ENCODE measurements around the gene COL4A5.
"Not testable (repeated sequence)": the region's sequence is repeated elsewhere in the genome, so short reads cannot be mapped to it uniquely, and the experiment has no call there.

COL4A5 gene

GRCh38 chrX:108453841-108454240, 14.2 kb downstream of the COL4A5 start:
- Histone ChIP-seq H3K27me3 (ENCODE audit: control insufficient read depth, insufficient read depth, low read length) (no peaks in the 10 kb centered on the region), H3K9me3 (ENCODE audit: control insufficient read depth, low read length) (no peaks in the 10 kb centered on the region), H3K36me3 (ENCODE audit: control insufficient read depth, insufficient read depth, low read length) (no peaks in the 10 kb centered on the region), H3K27ac (no peak overlapping the region), H3K4me2 (ENCODE audit: low read length) (no peak overlapping the region), H3K4me1 (no peaks in the 10 kb centered on the region), H2AFZ (no peak overlapping the region), H3K9ac (no peak overlapping the region), H3K79me2 (no peaks in the 10 kb centered on the region), H3K4me3 (ENCODE audit: low read depth, low read length) (no peak overlapping the region)
- TF ChIP-seq, protein P1, sequence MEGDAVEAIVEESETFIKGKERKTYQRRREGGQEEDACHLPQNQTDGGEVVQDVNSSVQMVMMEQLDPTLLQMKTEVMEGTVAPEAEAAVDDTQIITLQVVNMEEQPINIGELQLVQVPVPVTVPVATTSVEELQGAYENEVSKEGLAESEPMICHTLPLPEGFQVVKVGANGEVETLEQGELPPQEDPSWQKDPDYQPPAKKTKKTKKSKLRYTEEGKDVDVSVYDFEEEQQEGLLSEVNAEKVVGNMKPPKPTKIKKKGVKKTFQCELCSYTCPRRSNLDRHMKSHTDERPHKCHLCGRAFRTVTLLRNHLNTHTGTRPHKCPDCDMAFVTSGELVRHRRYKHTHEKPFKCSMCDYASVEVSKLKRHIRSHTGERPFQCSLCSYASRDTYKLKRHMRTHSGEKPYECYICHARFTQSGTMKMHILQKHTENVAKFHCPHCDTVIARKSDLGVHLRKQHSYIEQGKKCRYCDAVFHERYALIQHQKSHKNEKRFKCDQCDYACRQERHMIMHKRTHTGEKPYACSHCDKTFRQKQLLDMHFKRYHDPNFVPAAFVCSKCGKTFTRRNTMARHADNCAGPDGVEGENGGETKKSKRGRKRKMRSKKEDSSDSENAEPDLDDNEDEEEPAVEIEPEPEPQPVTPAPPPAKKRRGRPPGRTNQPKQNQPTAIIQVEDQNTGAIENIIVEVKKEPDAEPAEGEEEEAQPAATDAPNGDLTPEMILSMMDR (IDR thresholded peaks at IDR 0.05) = no peak

DNA sequence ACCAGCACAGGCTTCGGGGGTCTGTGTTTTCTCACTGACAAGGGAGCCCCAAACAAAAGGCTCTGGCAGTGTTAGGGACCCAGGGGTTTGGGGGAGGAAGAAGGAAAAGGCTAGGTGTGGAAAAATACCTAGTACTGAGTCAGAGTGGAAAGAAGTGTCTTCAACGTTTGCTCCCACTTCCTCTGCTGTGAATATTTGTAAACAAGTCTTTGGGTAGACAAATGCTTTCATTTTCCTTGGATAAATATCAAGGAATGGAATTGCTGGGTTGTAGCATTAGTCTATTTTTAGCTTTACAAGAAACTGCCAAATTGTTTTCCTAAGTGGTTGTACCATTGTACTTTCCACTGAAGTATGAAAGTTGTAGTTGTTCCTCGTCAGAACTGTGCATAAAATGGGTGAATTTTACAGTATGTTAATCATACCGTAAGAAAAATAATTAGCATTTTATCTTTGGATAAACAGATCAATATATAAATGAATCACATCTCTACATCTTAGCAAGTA, 17.4 kb downstream of the COL4A5 start:
- Histone ChIP-seq H3K79me2 (no peaks in the 10 kb centered on the region), H3K4me1 (no peaks in the 10 kb centered on the region), H3K4me3 (ENCODE audit: low read depth, low read length) (no peak overlapping the region), H2AFZ (no peak overlapping the region), H3K9ac (no peak overlapping the region), H3K27me3 (ENCODE audit: control insufficient read depth, insufficient read depth, low read length) (no peaks in the 10 kb centered on the region), H3K27ac (no peak overlapping the region), H3K36me3 (ENCODE audit: control insufficient read depth, insufficient read depth, low read length) (no peaks in the 10 kb centered on the region), H3K4me2 (ENCODE audit: low read length) (no peak overlapping the region), H3K9me3 (ENCODE audit: control insufficient read depth, low read length) (no peaks in the 10 kb centered on the region)
- TF ChIP-seq, protein P1 (IDR thresholded peaks at IDR 0.05) = no peak

DNA sequence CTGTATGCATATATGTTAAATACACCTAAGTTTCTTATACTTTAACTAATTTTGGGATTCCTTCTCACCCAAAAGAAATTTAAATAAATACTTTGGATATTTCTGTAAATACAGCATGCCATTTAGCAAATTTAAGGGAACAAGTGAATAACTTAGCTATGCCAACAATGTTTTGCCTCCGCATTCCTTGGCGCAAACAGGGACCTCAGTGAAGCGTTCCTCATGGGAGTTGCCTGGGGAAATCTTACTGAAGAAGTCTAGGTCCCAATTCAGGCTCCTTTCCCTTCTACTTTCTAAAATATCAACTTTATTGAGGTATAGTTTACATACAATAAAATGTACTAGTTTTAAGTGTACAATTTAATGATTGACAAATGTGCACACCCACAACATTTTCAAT, 25.0 kb downstream of the COL4A5 start:
- no peak overlapping the region for H3K9ac ChIP-seq
- no peak overlapping the region for H3K27ac ChIP-seq
- TF ChIP-seq, protein P1 (IDR thresholded peaks at IDR 0.05) = no peak
- no peaks in the 10 kb centered on the region for H3K79me2 ChIP-seq
- H3K9me3 ChIP-seq (ENCODE audit: control insufficient read depth, low read length) = no peaks in the 10 kb centered on the region
- no peaks in the 10 kb centered on the region for H3K27me3 ChIP-seq (ENCODE audit: control insufficient read depth, insufficient read depth, low read length)
- no peak overlapping the region for H3K4me3 ChIP-seq (ENCODE audit: low read depth, low read length)
- no peak overlapping the region for H3K4me2 ChIP-seq (ENCODE audit: low read length)
- no peaks in the 10 kb centered on the region for H3K4me1 ChIP-seq
- no peak overlapping the region for H2AFZ ChIP-seq
- no peaks in the 10 kb centered on the region for H3K36me3 ChIP-seq (ENCODE audit: control insufficient read depth, insufficient read depth, low read length)

GRCh38 chrX:108468486-108468885, 28.8 kb downstream of the COL4A5 start:
- no peaks in the 10 kb centered on the region for H3K4me1 ChIP-seq
- H3K4me3 ChIP-seq (ENCODE audit: low read depth, low read length) = no peak overlapping the region
- no peaks in the 10 kb centered on the region for H3K36me3 ChIP-seq (ENCODE audit: control insufficient read depth, insufficient read depth, low read length)
- no peak overlapping the region for H3K9ac ChIP-seq
- no peak overlapping the region for H3K4me2 ChIP-seq (ENCODE audit: low read length)
- no peak overlapping the region for H3K27ac ChIP-seq
- no peaks in the 10 kb centered on the region for H3K9me3 ChIP-seq (ENCODE audit: control insufficient read depth, low read length)
- no peaks in the 10 kb centered on the region for H3K27me3 ChIP-seq (ENCODE audit: control insufficient read depth, insufficient read depth, low read length)
- H3K79me2 ChIP-seq = no peaks in the 10 kb centered on the region
- H2AFZ ChIP-seq = no peak overlapping the region
- TF ChIP-seq, protein P1 (IDR thresholded peaks at IDR 0.05) = no peak

GRCh38 chrX:108473979-108474378, 34.3 kb downstream of the COL4A5 start:
- H3K36me3 ChIP-seq (ENCODE audit: control insufficient read depth, insufficient read depth, low read length) = no peaks in the 10 kb centered on the region
- TF ChIP-seq, protein P1 (IDR thresholded peaks at IDR 0.05) = no peak

GRCh38 chrX:108481528-108481927, 41.9 kb downstream of the COL4A5 start:
- not testable (repeated sequence) for H3K36me3 ChIP-seq (ENCODE audit: control insufficient read depth, insufficient read depth, low read length); H3K9ac ChIP-seq; H3K27me3 ChIP-seq (ENCODE audit: control insufficient read depth, insufficient read depth, low read length); H3K79me2 ChIP-seq; H3K27ac ChIP-seq; H2AFZ ChIP-seq; H3K4me1 ChIP-seq; H3K4me3 ChIP-seq (ENCODE audit: low read depth, low read length); H3K4me2 ChIP-seq (ENCODE audit: low read length); H3K9me3 ChIP-seq (ENCODE audit: control insufficient read depth, low read length)

More at GRCh38 chrX:108473979-108474378, 34.3 kb downstream of the COL4A5 start:
- no peak overlapping the region for H3K4me2 ChIP-seq (ENCODE audit: low read length)
- no peaks in the 10 kb centered on the region for H3K27me3 ChIP-seq (ENCODE audit: control insufficient read depth, insufficient read depth, low read length)
- no peaks in the 10 kb centered on the region for H3K79me2 ChIP-seq
- H3K4me3 ChIP-seq (ENCODE audit: low read depth, low read length) = no peak overlapping the region
- no peak overlapping the region for H3K27ac ChIP-seq
- no peaks in the 10 kb centered on the region for H3K9me3 ChIP-seq (ENCODE audit: control insufficient read depth, low read length)
- H2AFZ ChIP-seq = no peak overlapping the region
- H3K4me1 ChIP-seq = no peaks in the 10 kb centered on the region
- H3K9ac ChIP-seq = no peak overlapping the region
